Naive thymus-derived CD4-positive, alpha-beta T cell (primary cell): Measurements from ENCODE around the gene COL21A1. TPM values are rescaled to one million over a fixed set of nuclear protein-coding genes. Genes with fewer than 3 reads are reported as not detected.

Source experiments
- ATAC-seq: fragments of 150-1000 bp; cut with Tn5 transposase; 2 replicates; pipeline ENCODE4 v1.10.0; 2021; ENCODE audit warnings: mild to moderate bottlenecking, moderate library complexity
- CTCF ChIA-PET: fragments of 350-600 bp; sonication (Branson Sonifier 250); formaldehyde crosslinking; loops from one replicate; lab custom pipeline; 2021; ENCODE audit warnings: antibody characterized with exemption; lab: Charles Lee
- POLR2A ChIA-PET: fragments of 350-600 bp; sonication (Branson Sonifier 250); formaldehyde crosslinking; loops from one replicate; lab custom pipeline; 2021; ENCODE audit warnings: antibody characterized with exemption, inconsistent platforms; lab: Charles Lee
- DNase-seq, 9 donors: peaks; one replicate each; pipeline versions ENCODE4 v3.0.0 to v3.0.0-alpha.2; 2020 to 2022; ENCODE audit warnings: mixed read lengths in 1 of 9
- H3K27ac ChIP-seq: one replicate; pipeline ENCODE4 v1.7.0; 2013; ENCODE audit warnings: mild to moderate bottlenecking, low read depth, low read length, moderate library complexity
- H3K27me3 ChIP-seq, 2 donors: one replicate each; pipeline ENCODE4 v1.7.0; 2013; ENCODE audit warnings: low read length in 2 of 2, mild to moderate bottlenecking in 2 of 2, moderate library complexity in 2 of 2; ENCODE audit not compliant: control insufficient read depth in 2 of 2, insufficient read depth in 2 of 2
- H3K36me3 ChIP-seq, 3 experiments: 1 replicate in 2 of 3; 2 replicates in 1 of 3; pipeline ENCODE4 v1.7.0; 2013; ENCODE audit warnings: low read length in 3 of 3, mild to moderate bottlenecking in 3 of 3, moderate library complexity in 1 of 3; ENCODE audit not compliant: insufficient read depth in 3 of 3, control insufficient read depth in 2 of 3
- H3K4me1 ChIP-seq, 2 donors: one replicate each; pipeline ENCODE4 v1.7.0; 2013; ENCODE audit warnings: low read length in 2 of 2, mild to moderate bottlenecking in 2 of 2, moderate library complexity in 1 of 2; ENCODE audit not compliant: control insufficient read depth in 2 of 2, insufficient read depth in 2 of 2
- H3K4me3 ChIP-seq: 2 replicates; pipeline ENCODE4 v1.7.0; 2013; ENCODE audit warnings: mild to moderate bottlenecking, low read length
- H3K9me3 ChIP-seq, 3 experiments: 1 replicate in 2 of 3; 2 replicates in 1 of 3; pipeline ENCODE4 v1.7.0; 2013; ENCODE audit warnings: low read length in 3 of 3; ENCODE audit not compliant: control insufficient read depth in 2 of 3
- H3K27ac Mint-ChIP-seq, 9 donors: one replicate each; pipeline ENCODE4 v1.8.0; 2020 to 2022; ENCODE audit warnings: mixed read lengths in 9 of 9, mild to moderate bottlenecking in 8 of 9, moderate library complexity in 5 of 9, inconsistent platforms in 2 of 9
- H3K27me3 Mint-ChIP-seq, 5 donors: one replicate each; pipeline ENCODE4 v1.8.0; 2021 to 2022; ENCODE audit warnings: mixed read lengths in 5 of 5, mild to moderate bottlenecking in 1 of 5
- H3K36me3 Mint-ChIP-seq, 5 donors: one replicate each; pipeline ENCODE4 v1.8.0; 2020 to 2022; ENCODE audit warnings: mixed read lengths in 5 of 5, mild to moderate bottlenecking in 3 of 5, inconsistent platforms in 1 of 5
- H3K4me1 Mint-ChIP-seq, 7 donors: one replicate each; pipeline ENCODE4 v1.8.0; 2020 to 2022; ENCODE audit warnings: mixed read lengths in 7 of 7, mild to moderate bottlenecking in 3 of 7, inconsistent platforms in 1 of 7
- H3K4me3 Mint-ChIP-seq, 10 donors: one replicate each; pipeline ENCODE4 v1.8.0; 2020 to 2022; ENCODE audit warnings: mild to moderate bottlenecking in 10 of 10, mixed read lengths in 10 of 10, moderate library complexity in 6 of 10, inconsistent platforms in 2 of 10
- H3K9me3 Mint-ChIP-seq, 11 donors: one replicate each; pipeline ENCODE4 v1.8.0; 2020 to 2022; ENCODE audit warnings: mixed read lengths in 11 of 11, mild to moderate bottlenecking in 4 of 11, inconsistent platforms in 1 of 11, moderate library complexity in 1 of 11
- intact Hi-C, 2 donors: fragments of 100-400 bp; cut with micrococcal nuclease; formaldehyde crosslinking; loops; one replicate each; pipeline ENCODE4 v1.15.1; 2023
- polyA plus RNA-seq, 2 donors: library from polyadenylated mRNA; unstranded; fragments of 300-500 nt; fragmentation: Illumina TruSeq; gene quantifications; one replicate each; pipeline ENCODE4 v1.2.3, GENCODE V29; 2021
- total RNA-seq, 6 experiments: library from RNA in 5 of 6; stranded (reverse) in 5 of 6; gene quantifications; 1 replicate in 5 of 6; 2 replicates in 1 of 6; pipeline ENCODE4 v1.2.3 and lab custom pipeline; 2021 to 2026

The COL21A1 gene
- total and polyA plus RNA-seq, 7 experiments from 2014 or later: not detected

- H3K9me3 Mint-ChIP-seq: peaks cover 3 to 32% (median 9%) of the 10 kb centered on the region in 11 donors
- H3K4me1 Mint-ChIP-seq: no peaks in the 10 kb centered on the region
- H3K4me1 ChIP-seq: no peaks in the 10 kb centered on the region
- ChIA-PET POLR2A (no interaction called here), CTCF (no interaction called here)
- no peak overlapping the region for H3K27ac ChIP-seq
- ATAC-seq: no peak
- no peak overlapping the region for H3K4me3 ChIP-seq
- no peaks in the 10 kb centered on the region for H3K36me3 ChIP-seq
- no peaks in the 10 kb centered on the region for H3K36me3 Mint-ChIP-seq
- H3K9me3 ChIP-seq: no peaks in the 10 kb centered on the region
- intact Hi-C loops: no loop called here
- H3K27me3 Mint-ChIP-seq: no peaks in the 10 kb centered on the region
- DNase-seq: no peak
- H3K4me3 Mint-ChIP-seq: no peak overlapping the region
- H3K27ac Mint-ChIP-seq: no peak overlapping the region
- no peaks in the 10 kb centered on the region for H3K27me3 ChIP-seq
Measured at GRCh38 chr6:56145616-56146015, 101.8 kb downstream of the COL21A1 start.

GRCh38 chr6:56144538-56145324 lies 102.6 kb downstream of the COL21A1 start:
- no peak overlapping the region for H3K4me3 ChIP-seq
- intact Hi-C loops: no loop called here
- Mint-ChIP-seq H3K27ac (no peak overlapping the region), H3K27me3 (no peaks in the 10 kb centered on the region), H3K36me3 (no peaks in the 10 kb centered on the region), H3K9me3 (peaks cover 3 to 28% (median 6%) of the 10 kb centered on the region in 11 donors), H3K4me3 (no peak overlapping the region), H3K4me1 (no peaks in the 10 kb centered on the region)
- H3K27ac ChIP-seq: no peak overlapping the region
- no peak for DNase-seq
- H3K36me3 ChIP-seq: no peaks in the 10 kb centered on the region
- no peaks in the 10 kb centered on the region for H3K4me1 ChIP-seq
- H3K27me3 ChIP-seq: no peaks in the 10 kb centered on the region
- ChIA-PET POLR2A (no interaction called here), CTCF (no interaction called here)
- ATAC-seq: no peak
- no peaks in the 10 kb centered on the region for H3K9me3 ChIP-seq

- ChIA-PET POLR2A (no interaction called here), CTCF (no interaction called here)
- no peaks in the 10 kb centered on the region for H3K4me1 ChIP-seq
- Mint-ChIP-seq H3K9me3 (peaks cover 0 to 23% (median 7%) of the 10 kb centered on the region in 11 donors), H3K36me3 (no peaks in the 10 kb centered on the region), H3K4me3 (no peak overlapping the region), H3K27me3 (no peaks in the 10 kb centered on the region), H3K4me1 (no peaks in the 10 kb centered on the region), H3K27ac (no peak overlapping the region)
- DNase-seq: no peak
- intact Hi-C loops: no loop called here
- no peaks in the 10 kb centered on the region for H3K27me3 ChIP-seq
- no peaks in the 10 kb centered on the region for H3K9me3 ChIP-seq
- no peaks in the 10 kb centered on the region for H3K36me3 ChIP-seq
- no peak overlapping the region for H3K4me3 ChIP-seq
- no peak overlapping the region for H3K27ac ChIP-seq
- no peak for ATAC-seq
Measured at GRCh38 chr6:56143796-56144195, 103.6 kb downstream of the COL21A1 start.

- ATAC-seq: no peak
- CTCF ChIA-PET: no interaction called here
- no peak overlapping the region for H3K4me3 Mint-ChIP-seq
- Histone ChIP-seq H3K4me3 (no peak overlapping the region), H3K36me3 (no peaks in the 10 kb centered on the region), H3K27me3 (no peaks in the 10 kb centered on the region), H3K9me3 (no peaks in the 10 kb centered on the region), H3K27ac (no peak overlapping the region), H3K4me1 (no peaks in the 10 kb centered on the region)
- H3K9me3 Mint-ChIP-seq: peaks cover 0 to 32% (median 10%) of the 10 kb centered on the region in 11 donors
- intact Hi-C loops: no loop called here
- POLR2A ChIA-PET: no interaction called here
- no peaks in the 10 kb centered on the region for H3K27me3 Mint-ChIP-seq
- no peak for DNase-seq
- H3K4me1 Mint-ChIP-seq: no peaks in the 10 kb centered on the region
- no peak overlapping the region for H3K27ac Mint-ChIP-seq
- H3K36me3 Mint-ChIP-seq: no peaks in the 10 kb centered on the region
Measured at GRCh38 chr6:56140090-56140489, 107.3 kb downstream of the COL21A1 start.

GRCh38 chr6:56115715-56116114 lies 131.7 kb downstream of the COL21A1 start:
- Histone ChIP-seq H3K4me3 (no peak overlapping the region), H3K9me3 (no peaks in the 10 kb centered on the region), H3K36me3 (no peaks in the 10 kb centered on the region), H3K27me3 (no peaks in the 10 kb centered on the region), H3K4me1 (no peaks in the 10 kb centered on the region), H3K27ac (no peak overlapping the region)
- Mint-ChIP-seq H3K27me3 (no peaks in the 10 kb centered on the region), H3K4me1 (no peaks in the 10 kb centered on the region), H3K4me3 (no peak overlapping the region), H3K9me3 (peaks cover 3 to 25% (median 11%) of the 10 kb centered on the region in 11 donors), H3K36me3 (no peaks in the 10 kb centered on the region), H3K27ac (no peak overlapping the region)
- DNase-seq: no peak
- ChIA-PET CTCF (no interaction called here), POLR2A (no interaction called here)
- intact Hi-C loops: no loop called here
- ATAC-seq: no peak

GRCh38 chr6:56109149-56109548 lies 138.2 kb downstream of the COL21A1 start:
- CTCF ChIA-PET: no interaction called here
- no peak overlapping the region for H3K27ac ChIP-seq
- H3K4me3 ChIP-seq: no peak overlapping the region
- no peaks in the 10 kb centered on the region for H3K4me1 ChIP-seq
- POLR2A ChIA-PET: no interaction called here
- intact Hi-C loops: no loop called here
- Mint-ChIP-seq H3K4me3 (no peak overlapping the region), H3K4me1 (no peaks in the 10 kb centered on the region), H3K9me3 (peaks cover 0 to 22% (median 5%) of the 10 kb centered on the region in 11 donors), H3K27ac (no peak overlapping the region), H3K27me3 (no peaks in the 10 kb centered on the region), H3K36me3 (no peaks in the 10 kb centered on the region)
- no peaks in the 10 kb centered on the region for H3K9me3 ChIP-seq
- DNase-seq (no peak), ATAC-seq (no peak)
- H3K27me3 ChIP-seq: no peaks in the 10 kb centered on the region
- H3K36me3 ChIP-seq: no peaks in the 10 kb centered on the region

GRCh38 chr6:56106231-56106630 lies 141.1 kb downstream of the COL21A1 start:
- H3K4me1 ChIP-seq: no peaks in the 10 kb centered on the region
- H3K27me3 ChIP-seq: no peaks in the 10 kb centered on the region
- no peaks in the 10 kb centered on the region for H3K9me3 ChIP-seq
- DNase-seq: no peak
- no peaks in the 10 kb centered on the region for H3K27me3 Mint-ChIP-seq
- intact Hi-C loops: no loop called here
- H3K4me3 Mint-ChIP-seq: no peak overlapping the region
- ChIA-PET CTCF (no interaction called here), POLR2A (no interaction called here)
- no peak overlapping the region for H3K27ac Mint-ChIP-seq
- H3K4me3 ChIP-seq: no peak overlapping the region
- no peak overlapping the region for H3K27ac ChIP-seq
- H3K9me3 Mint-ChIP-seq: peaks cover 0 to 22% (median 3%) of the 10 kb centered on the region in 11 donors
- H3K36me3 Mint-ChIP-seq: no peaks in the 10 kb centered on the region
- H3K4me1 Mint-ChIP-seq: no peaks in the 10 kb centered on the region
- ATAC-seq: no peak
- H3K36me3 ChIP-seq: no peaks in the 10 kb centered on the region
